HG03575 (cell line): ENCODE results near the gene NMUR2.

Experiments used
- ATAC-seq: cut with Tn5 transposase; IDR thresholded peaks from one replicate; pipeline ENCODE4 v1.9.1; 2021; ENCODE audit not compliant: unreplicated experiment, insufficient number of reproducible peaks, low FRiP score; ENCODE audit errors: extremely low read depth

NMUR2 gene

DNA sequence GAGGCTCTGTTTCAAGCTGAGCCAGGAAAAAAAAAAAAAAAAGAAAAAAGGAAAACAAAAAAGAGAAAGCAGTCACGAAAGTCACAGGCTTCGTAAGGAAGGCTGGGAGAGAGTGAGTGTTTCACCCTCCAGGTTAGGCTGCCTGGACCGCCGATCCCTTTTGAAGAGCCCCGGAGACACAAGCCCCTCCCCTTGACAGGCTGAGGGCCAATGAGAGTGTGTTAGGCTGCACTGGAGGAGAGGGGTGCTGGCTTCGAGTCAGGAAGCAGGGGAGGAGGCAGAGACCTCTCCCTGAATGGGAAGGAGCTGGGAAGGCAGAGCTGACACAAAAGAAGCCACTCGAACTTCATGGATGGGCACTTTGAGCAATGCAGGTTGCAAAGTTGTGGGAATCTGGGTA is at the start of gene NMUR2:
TSS of gene NMUR2 (minus strand) at position 135 of the 400 bp plus-strand sequence. CDS start 166 bp downstream, outside the sequence.
- ATAC-seq = no peak

GRCh38 chr5:152443935-152444334 is 38.9 kb upstream of the NMUR2 start:
- ATAC-seq = no peak

DNA sequence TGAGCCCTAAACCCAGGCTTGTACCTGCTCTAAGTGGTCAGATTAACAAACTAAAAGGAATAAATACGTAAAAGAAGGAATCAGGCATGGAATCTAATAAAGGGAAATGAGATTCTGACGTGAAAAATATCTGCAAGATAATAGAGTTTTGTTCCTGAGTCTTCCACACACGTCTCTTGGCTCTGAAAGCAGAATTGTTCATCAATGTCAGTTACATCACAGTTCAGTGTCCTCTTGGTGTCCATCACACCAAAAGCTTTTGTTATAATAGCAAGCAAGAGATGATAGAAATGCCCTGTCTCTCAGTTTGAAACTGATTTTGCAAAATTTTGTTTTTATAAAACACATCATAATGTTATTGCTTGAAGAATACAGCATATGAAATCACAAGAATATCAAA is 34.7 kb upstream of the NMUR2 start:
- ATAC-seq = no peak

DNA sequence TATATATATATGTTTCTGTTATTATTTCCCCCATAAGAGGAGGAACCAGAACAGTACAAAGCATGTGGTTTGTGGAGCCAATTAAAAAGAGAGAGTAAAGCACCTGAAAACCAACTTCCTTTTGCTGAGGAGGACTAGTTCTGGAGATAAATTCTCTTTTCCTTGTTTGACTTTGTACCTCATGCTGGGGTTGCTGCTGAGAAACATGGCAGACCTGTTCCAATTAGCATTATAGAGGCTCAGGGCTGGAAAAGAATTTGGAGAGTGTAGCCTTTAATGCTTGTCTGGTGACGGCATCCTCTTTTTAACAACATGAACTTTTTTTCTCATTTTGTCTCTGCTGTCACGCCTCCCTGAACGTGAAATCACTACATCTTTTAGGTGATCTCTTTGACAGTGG is 32.8 kb upstream of the NMUR2 start:
- ATAC-seq = no peak

GRCh38 chr5:152427721-152428120 is 22.6 kb upstream of the NMUR2 start:
- no peak for ATAC-seq

GRCh38 chr5:152425083-152425482 is 20.0 kb upstream of the NMUR2 start:
- no peak for ATAC-seq

GRCh38 chr5:152424501-152424900 is 19.4 kb upstream of the NMUR2 start:
- no peak for ATAC-seq

GRCh38 chr5:152422081-152422480 is 17.0 kb upstream of the NMUR2 start:
- no peak for ATAC-seq

GRCh38 chr5:152412129-152412528 is 7.0 kb upstream of the NMUR2 start:
- no peak for ATAC-seq

DNA sequence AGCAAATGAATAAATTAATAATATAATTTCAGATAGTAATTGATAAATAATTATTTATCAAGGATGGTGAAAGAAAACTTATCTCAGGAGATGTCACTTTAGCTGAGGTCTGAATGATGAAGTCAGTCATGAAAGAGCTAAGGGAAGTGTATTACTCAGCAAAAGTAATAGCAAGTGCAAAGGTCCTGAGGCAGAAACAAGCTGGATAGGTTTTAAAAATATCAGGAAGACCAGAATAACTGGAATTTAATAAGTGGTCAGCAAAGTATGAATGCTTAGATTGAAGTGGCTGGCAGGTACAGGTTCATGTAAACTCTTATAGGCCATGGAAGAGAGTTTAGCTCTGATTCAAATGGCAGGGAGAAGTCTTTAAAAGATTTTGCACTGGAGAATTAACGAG is 1.0 kb upstream of the NMUR2 start:
- ATAC-seq = no peak

GRCh38 chr5:152404494-152404893 is 585 bp downstream of the NMUR2 start:
- ATAC-seq = no peak

GRCh38 chr5:152403046-152403445 is 2.0 kb downstream of the NMUR2 start:
- no peak for ATAC-seq

GRCh38 chr5:152400846-152401245 is 4.2 kb downstream of the NMUR2 start:
- no peak for ATAC-seq

- peak; percentile 74 for ATAC-seq
These were observed 7.5 kb downstream of the NMUR2 start for GRCh38 chr5:152397581-152397980.

GRCh38 chr5:152393441-152393840 is 11.6 kb downstream of the NMUR2 start:
- ATAC-seq = no peak

DNA sequence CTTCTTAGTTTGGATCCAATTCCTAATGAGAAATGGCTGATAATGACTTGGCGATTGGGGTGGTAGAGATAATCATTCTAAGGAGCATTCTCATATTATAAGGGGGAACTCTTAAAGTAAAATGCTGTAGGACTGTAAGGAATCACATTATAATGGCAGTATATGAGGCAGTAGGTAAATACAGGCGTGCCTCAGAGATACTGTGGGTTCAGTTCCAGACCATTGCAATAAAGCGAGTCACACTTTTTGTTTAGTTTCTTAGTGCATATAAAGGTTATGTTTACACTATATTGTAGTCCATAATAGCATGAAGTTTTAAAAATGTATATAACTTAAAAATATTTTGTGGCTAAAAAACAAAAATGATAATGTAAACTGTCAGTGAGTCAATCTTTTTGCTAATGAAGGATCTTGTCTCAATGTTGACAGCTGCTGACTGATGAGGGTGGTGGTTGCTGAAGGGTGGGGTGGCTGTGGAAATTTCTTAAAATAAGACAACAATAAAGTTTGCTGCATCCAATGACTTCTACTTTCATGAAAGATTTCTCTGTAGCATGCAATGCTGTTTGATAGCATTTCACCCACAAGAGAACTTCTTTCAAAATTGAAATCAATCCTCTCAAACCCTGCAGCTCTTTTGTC is 15.8 kb downstream of the NMUR2 start:
- ATAC-seq = no peak

DNA sequence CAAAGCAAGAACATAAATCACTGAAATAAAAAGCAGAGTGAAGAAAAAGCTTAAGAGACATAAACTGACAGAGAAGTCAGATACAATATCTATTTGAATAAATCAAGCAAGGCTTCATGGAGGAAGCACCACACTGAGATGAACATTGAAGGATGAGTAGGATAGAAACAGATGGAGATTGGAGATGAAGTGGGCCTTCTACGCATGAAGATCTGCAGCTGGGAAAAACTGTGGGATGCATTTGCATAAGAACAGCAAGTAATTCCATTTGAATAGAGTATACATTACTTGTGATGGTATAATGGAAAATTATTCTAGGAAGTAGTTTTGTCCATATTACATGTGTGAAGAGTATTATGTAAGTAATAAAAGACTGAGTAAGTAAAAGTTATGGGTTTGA is 16.5 kb downstream of the NMUR2 start:
- no peak for ATAC-seq

GRCh38 chr5:152380415-152381123 is 24.5 kb downstream of the NMUR2 start:
- no peak for ATAC-seq

DNA sequence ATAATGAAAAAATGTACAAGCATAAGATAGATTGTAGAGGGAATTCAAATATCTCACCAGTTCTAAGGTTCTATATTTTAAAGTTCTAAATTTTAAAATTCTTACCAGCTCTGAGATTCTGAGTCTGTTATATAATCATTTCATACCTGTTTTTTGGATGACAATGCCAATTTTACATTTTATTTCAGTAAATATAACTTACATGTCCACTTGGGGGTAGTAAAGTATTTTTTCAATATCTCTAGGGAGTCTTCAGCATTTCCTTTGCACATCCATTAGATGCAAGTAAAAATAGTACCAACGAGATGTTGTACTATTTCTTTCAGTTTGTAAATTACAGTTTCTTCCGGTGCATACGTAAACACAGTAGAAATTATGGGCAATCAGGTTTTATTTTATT is 25.7 kb downstream of the NMUR2 start:
- no peak for ATAC-seq

GRCh38 chr5:152378730-152379129 is 26.3 kb downstream of the NMUR2 start:
- no peak for ATAC-seq

DNA sequence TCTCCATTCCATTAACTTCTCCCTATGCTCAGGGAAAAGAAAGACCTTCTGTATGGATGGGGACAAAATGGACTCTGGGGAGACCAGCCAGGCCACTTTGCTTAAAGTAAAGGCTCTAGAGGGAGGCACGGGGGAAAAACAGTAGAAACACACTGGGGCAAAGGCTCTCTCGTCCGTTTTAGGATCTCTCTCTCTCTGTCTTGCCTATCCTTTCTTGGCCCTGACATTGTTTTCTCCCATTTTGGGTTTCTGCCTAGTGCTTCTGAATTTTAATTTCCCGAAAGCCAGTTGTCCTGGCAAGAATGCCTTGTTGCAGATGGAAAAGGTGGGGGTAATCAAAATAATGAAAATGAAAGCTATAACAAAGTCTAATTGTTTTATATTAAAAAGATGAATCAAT is 28.2 kb downstream of the NMUR2 start:
- ATAC-seq = no peak
